WTC11 (cell line): ENCODE data around the gene ESR2. TPM values are rescaled to one million over a fixed set of nuclear protein-coding genes. Genes with fewer than 3 reads are reported as not detected.

Experiments used
- ATAC-seq: fragments of 200-7000 bp; cut with Tn5 transposase; 2 replicates; pipeline ENCODE4 v1.10.0; 2021; ENCODE audit warnings: mild to moderate bottlenecking, moderate library complexity
- CTCF ChIA-PET: fragments of 300-600 bp; sonication (Branson Sonifier 250); formaldehyde crosslinking; loops from one replicate; lab custom pipeline; 2021; ENCODE audit warnings: antibody characterized with exemption; lab: Charles Lee
- POLR2A ChIA-PET: fragments of 350-600 bp; sonication (Branson Sonifier 250); formaldehyde crosslinking; loops from one replicate; lab custom pipeline; 2021; ENCODE audit warnings: antibody characterized with exemption; lab: Charles Lee
- DNase-seq: peaks from one replicate; pipeline ENCODE4 v3.0.0; 2021; ENCODE audit warnings: low spot score
- H3K27ac Mint-ChIP-seq: 2 replicates; pipeline ENCODE4 v1.8.0; 2021; ENCODE audit warnings: mixed read lengths
- H3K27me3 Mint-ChIP-seq: 2 replicates; pipeline ENCODE4 v1.8.0; 2021; ENCODE audit warnings: low read depth, mild to moderate bottlenecking, moderate library complexity, mixed read lengths
- H3K36me3 Mint-ChIP-seq: 2 replicates; pipeline ENCODE4 v1.8.0; 2021; ENCODE audit warnings: mixed read lengths
- H3K4me1 Mint-ChIP-seq: 2 replicates; pipeline ENCODE4 v1.8.0; 2022; ENCODE audit warnings: mixed read lengths
- H3K4me3 Mint-ChIP-seq: 2 replicates; pipeline ENCODE4 v1.8.0; 2021; ENCODE audit warnings: mild to moderate bottlenecking, moderate library complexity, mixed read lengths
- H3K9me3 Mint-ChIP-seq: 2 replicates; pipeline ENCODE4 v1.8.0; 2021; ENCODE audit warnings: mixed read lengths
- ESRRA ChIP-seq: sonication (generic); formaldehyde crosslinking; IDR thresholded peaks from 2 replicates; pipeline ENCODE4 v1.8.1; 2022; ENCODE audit warnings: mild to moderate bottlenecking, missing genetic modification reagents, borderline replicate concordance
- FOXJ3 ChIP-seq: sonication (generic); formaldehyde crosslinking; IDR thresholded peaks from 2 replicates; pipeline ENCODE4 v1.9.0; 2021; ENCODE audit warnings: missing genetic modification reagents, mild to moderate bottlenecking, borderline replicate concordance
- GABPB1 ChIP-seq: sonication (generic); formaldehyde crosslinking; IDR thresholded peaks from 2 replicates; pipeline ENCODE4 v1.8.1; 2023; ENCODE audit warnings: mild to moderate bottlenecking, missing genetic modification reagents
- GRHL2 ChIP-seq: fragments of 250-450 bp; sonication (Bioruptor Pico); IDR thresholded peaks from 2 replicates; pipeline ENCODE4 v1.8.0; 2022; ENCODE audit warnings: mild to moderate bottlenecking, moderate library complexity; ENCODE audit not compliant: insufficient replicate concordance, severe bottlenecking
- IRF2 ChIP-seq: sonication (generic); formaldehyde crosslinking; IDR thresholded peaks from 2 replicates; pipeline ENCODE4 v1.8.0; 2022; ENCODE audit warnings: low read depth, missing genetic modification reagents, borderline replicate concordance
- KAT7 ChIP-seq: sonication (generic); formaldehyde crosslinking; IDR thresholded peaks from 2 replicates; pipeline ENCODE4 v1.8.1; 2023; ENCODE audit warnings: missing genetic modification reagents, mild to moderate bottlenecking, borderline replicate concordance
- NFE2L1 ChIP-seq: sonication (generic); formaldehyde crosslinking; IDR thresholded peaks from 2 replicates; pipeline ENCODE4 v1.8.1; 2023; ENCODE audit warnings: missing genetic modification reagents
- NR1H2 ChIP-seq: sonication (generic); formaldehyde crosslinking; IDR thresholded peaks from 2 replicates; pipeline ENCODE4 v1.9.0; 2021; ENCODE audit warnings: mild to moderate bottlenecking, moderate library complexity, missing genetic modification reagents
- NR2C2 ChIP-seq: sonication (generic); formaldehyde crosslinking; IDR thresholded peaks from 2 replicates; pipeline ENCODE4 v1.8.0; 2022; ENCODE audit warnings: mild to moderate bottlenecking, missing genetic modification reagents
- SMAD3 ChIP-seq: sonication (generic); formaldehyde crosslinking; IDR thresholded peaks from 2 replicates; pipeline ENCODE4 v1.8.0; 2022; ENCODE audit warnings: missing genetic modification reagents, mild to moderate bottlenecking, borderline replicate concordance
- SOX15 ChIP-seq: fragments of 250-450 bp; sonication (Bioruptor Pico); IDR thresholded peaks from 2 replicates; pipeline ENCODE4 v1.9.0; 2021; ENCODE audit warnings: mild to moderate bottlenecking
- TP53 ChIP-seq: sonication (generic); formaldehyde crosslinking; IDR thresholded peaks from 2 replicates; pipeline ENCODE4 v1.8.1; 2023; ENCODE audit warnings: mild to moderate bottlenecking, missing genetic modification reagents
- ZNF121 ChIP-seq: sonication (generic); formaldehyde crosslinking; IDR thresholded peaks from 2 replicates; pipeline ENCODE4 v1.8.0; 2023; ENCODE audit warnings: missing genetic modification reagents
- ZNF138 ChIP-seq: sonication (generic); formaldehyde crosslinking; conservative IDR thresholded peaks from 2 replicates; pipeline ENCODE4 v1.8.1; 2022; ENCODE audit warnings: mild to moderate bottlenecking, moderate library complexity, missing genetic modification reagents
- ZNF263 ChIP-seq: sonication (generic); formaldehyde crosslinking; IDR thresholded peaks from 2 replicates; pipeline ENCODE4 v1.8.1; 2022; ENCODE audit warnings: low read depth, mild to moderate bottlenecking, moderate library complexity, missing genetic modification reagents
- ZNF317 ChIP-seq: sonication (generic); formaldehyde crosslinking; IDR thresholded peaks from 2 replicates; pipeline ENCODE4 v1.8.1; 2023; ENCODE audit warnings: low read depth, mild to moderate bottlenecking, moderate library complexity, missing genetic modification reagents, borderline replicate concordance
- ZNF423 ChIP-seq: fragments of 250-450 bp; sonication (Bioruptor Pico); IDR thresholded peaks from 2 replicates; pipeline ENCODE4 v2.1.2; 2022; ENCODE audit warnings: mild to moderate bottlenecking, moderate library complexity
- total RNA-seq: library from RNA; stranded (reverse); gene quantifications from 3 replicates; pipeline ENCODE4 v1.2.3, GENCODE V29; 2021
- TF ChIP-seq, protein P1 (sequence below): sonication (generic); formaldehyde crosslinking; IDR thresholded peaks from 2 replicates; pipeline ENCODE4 v1.8.1; 2022; ENCODE audit warnings: mild to moderate bottlenecking, moderate library complexity, missing genetic modification reagents
- TF ChIP-seq, protein P2 (sequence below): fragments of 250-450 bp; sonication (Bioruptor Pico); IDR thresholded peaks from 2 replicates; pipeline ENCODE4 v1.9.0; 2021; ENCODE audit warnings: moderate library complexity, mild to moderate bottlenecking, inconsistent platforms, borderline replicate concordance
- TF ChIP-seq, protein P3 (sequence below): sonication (generic); formaldehyde crosslinking; IDR thresholded peaks from 2 replicates; pipeline ENCODE4 v1.8.1; 2023; ENCODE audit warnings: mild to moderate bottlenecking, missing genetic modification reagents, moderate library complexity
- TF ChIP-seq, protein P4 (sequence below): sonication (generic); formaldehyde crosslinking; IDR thresholded peaks from 2 replicates; pipeline ENCODE4 v1.8.1; 2022; ENCODE audit warnings: missing genetic modification reagents, borderline replicate concordance
- TF ChIP-seq, protein P5 (sequence below): sonication (generic); formaldehyde crosslinking; IDR thresholded peaks from 2 replicates; pipeline ENCODE4 v1.8.1; 2022; ENCODE audit warnings: low read depth, mild to moderate bottlenecking, moderate library complexity, missing genetic modification reagents, borderline replicate concordance
- TF ChIP-seq, protein P6 (sequence below): sonication (generic); formaldehyde crosslinking; IDR thresholded peaks from 2 replicates; pipeline ENCODE4 v1.8.0; 2022; ENCODE audit warnings: mild to moderate bottlenecking, missing genetic modification reagents
- TF ChIP-seq, protein P7 (sequence below): fragments of 250-450 bp; sonication (Bioruptor Pico); IDR thresholded peaks from 2 replicates; pipeline ENCODE4 v1.9.0; 2021; ENCODE audit warnings: mild to moderate bottlenecking
- TF ChIP-seq, protein P8 (sequence below): fragments of 250-450 bp; sonication (Bioruptor Pico); conservative IDR thresholded peaks from 2 replicates; pipeline ENCODE4 v1.9.0; 2021; ENCODE audit warnings: mild to moderate bottlenecking

ESR2 gene
- total RNA-seq, 1 experiment from 2014 or later: 0.50 TPM

DNA sequence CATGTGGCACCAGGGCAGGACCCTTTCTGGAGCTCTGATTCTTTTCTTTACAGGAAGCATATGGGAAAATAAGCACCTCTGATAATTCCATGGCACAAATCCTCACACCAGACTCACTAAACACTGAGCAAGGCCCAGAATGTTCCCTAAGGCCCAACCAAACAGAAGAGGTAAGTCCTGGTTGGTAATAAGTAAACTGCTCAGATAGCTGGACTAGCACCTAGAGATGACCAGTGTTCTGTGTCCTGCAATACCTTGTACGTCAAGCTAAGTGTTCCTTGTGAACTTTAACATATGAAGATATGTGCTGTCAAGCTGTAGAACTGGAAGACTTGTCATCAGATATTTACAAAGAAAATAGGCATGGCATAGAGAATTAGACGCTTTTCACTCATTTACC is 186.7 kb downstream of the ESR2 start (continued):
- TF ChIP-seq, protein P1, sequence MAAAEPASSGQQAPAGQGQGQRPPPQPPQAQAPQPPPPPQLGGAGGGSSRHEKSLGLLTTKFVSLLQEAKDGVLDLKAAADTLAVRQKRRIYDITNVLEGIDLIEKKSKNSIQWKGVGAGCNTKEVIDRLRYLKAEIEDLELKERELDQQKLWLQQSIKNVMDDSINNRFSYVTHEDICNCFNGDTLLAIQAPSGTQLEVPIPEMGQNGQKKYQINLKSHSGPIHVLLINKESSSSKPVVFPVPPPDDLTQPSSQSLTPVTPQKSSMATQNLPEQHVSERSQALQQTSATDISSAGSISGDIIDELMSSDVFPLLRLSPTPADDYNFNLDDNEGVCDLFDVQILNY (CRISPR knock-in tag): no peak
- no peak for TF ChIP-seq ZNF121 (CRISPR knock-in tag)
- TF ChIP-seq, protein P2, sequence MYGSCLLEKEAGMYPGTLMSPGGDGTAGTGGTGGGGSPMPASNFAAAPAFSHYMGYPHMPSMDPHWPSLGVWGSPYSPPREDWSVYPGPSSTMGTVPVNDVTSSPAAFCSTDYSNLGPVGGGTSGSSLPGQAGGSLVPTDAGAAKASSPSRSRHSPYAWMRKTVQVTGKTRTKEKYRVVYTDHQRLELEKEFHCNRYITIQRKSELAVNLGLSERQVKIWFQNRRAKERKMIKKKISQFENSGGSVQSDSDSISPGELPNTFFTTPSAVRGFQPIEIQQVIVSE: no peak
- no peak for TF ChIP-seq TP53

DNA sequence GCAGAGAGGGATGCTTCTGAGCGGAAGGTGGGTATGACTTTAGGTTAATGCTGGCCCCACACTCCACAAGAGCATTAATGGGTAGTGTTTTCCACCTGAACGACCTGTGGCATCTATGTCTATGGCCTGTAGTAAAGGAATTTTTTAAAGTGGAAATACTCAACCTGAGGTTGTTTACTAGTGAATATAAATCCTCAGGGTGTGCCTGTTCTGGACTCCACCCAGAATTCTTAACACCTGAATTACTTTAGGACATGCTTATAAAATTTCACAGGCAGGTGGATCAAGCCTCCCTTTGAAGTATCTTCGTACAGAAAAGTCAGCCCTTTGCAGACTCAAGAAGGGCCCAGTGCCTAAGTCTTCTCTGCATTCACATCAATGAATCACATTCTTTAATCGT is 196.1 kb downstream of the ESR2 start:
- POLR2A ChIA-PET: no interaction called here
- H3K36me3 Mint-ChIP-seq: peaks cover 29% of the 10 kb centered on the region
- H3K9me3 Mint-ChIP-seq: peaks cover 3% of the 10 kb centered on the region
- H3K27me3 Mint-ChIP-seq: no peaks in the 10 kb centered on the region
- no peak overlapping the region for H3K4me3 Mint-ChIP-seq
- TF ChIP-seq SOX15 (CRISPR knock-in tag) (no peak), ZNF317 (CRISPR knock-in tag) (no peak), ZNF423 (no peak), NR2C2 (no peak), NFE2L1 (no peak), ESRRA (no peak), SMAD3 (CRISPR knock-in tag) (no peak), KAT7 (no peak), GABPB1 (CRISPR knock-in tag) (no peak), ZNF138 (CRISPR knock-in tag) (no peak)
- TF ChIP-seq, protein P3, sequence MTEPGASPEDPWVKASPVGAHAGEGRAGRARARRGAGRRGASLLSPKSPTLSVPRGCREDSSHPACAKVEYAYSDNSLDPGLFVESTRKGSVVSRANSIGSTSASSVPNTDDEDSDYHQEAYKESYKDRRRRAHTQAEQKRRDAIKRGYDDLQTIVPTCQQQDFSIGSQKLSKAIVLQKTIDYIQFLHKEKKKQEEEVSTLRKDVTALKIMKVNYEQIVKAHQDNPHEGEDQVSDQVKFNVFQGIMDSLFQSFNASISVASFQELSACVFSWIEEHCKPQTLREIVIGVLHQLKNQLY (CRISPR knock-in tag): no peak
- TF ChIP-seq, protein P4, sequence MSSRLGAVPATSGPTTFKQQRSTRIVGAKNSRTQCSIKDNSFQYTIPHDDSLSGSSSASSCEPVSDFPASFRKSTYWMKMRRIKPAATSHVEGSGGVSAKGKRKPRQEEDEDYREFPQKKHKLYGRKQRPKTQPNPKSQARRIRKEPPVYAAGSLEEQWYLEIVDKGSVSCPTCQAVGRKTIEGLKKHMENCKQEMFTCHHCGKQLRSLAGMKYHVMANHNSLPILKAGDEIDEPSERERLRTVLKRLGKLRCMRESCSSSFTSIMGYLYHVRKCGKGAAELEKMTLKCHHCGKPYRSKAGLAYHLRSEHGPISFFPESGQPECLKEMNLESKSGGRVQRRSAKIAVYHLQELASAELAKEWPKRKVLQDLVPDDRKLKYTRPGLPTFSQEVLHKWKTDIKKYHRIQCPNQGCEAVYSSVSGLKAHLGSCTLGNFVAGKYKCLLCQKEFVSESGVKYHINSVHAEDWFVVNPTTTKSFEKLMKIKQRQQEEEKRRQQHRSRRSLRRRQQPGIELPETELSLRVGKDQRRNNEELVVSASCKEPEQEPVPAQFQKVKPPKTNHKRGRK (CRISPR knock-in tag): no peak
- TF ChIP-seq, protein P5, sequence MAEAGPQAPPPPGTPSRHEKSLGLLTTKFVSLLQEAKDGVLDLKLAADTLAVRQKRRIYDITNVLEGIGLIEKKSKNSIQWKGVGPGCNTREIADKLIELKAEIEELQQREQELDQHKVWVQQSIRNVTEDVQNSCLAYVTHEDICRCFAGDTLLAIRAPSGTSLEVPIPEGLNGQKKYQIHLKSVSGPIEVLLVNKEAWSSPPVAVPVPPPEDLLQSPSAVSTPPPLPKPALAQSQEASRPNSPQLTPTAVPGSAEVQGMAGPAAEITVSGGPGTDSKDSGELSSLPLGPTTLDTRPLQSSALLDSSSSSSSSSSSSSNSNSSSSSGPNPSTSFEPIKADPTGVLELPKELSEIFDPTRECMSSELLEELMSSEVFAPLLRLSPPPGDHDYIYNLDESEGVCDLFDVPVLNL (CRISPR knock-in tag): no peak
- peaks cover 13% of the 10 kb centered on the region for H3K4me1 Mint-ChIP-seq
- DNase-seq: no peak
- CTCF ChIA-PET: interaction anchor here (0.8 kb wide), 1 partner anchor 205 kb away, joined by 3 read pairs; no protein-coding TSS in a partner anchor
- no peak for ATAC-seq
- no peak overlapping the region for H3K27ac Mint-ChIP-seq

DNA sequence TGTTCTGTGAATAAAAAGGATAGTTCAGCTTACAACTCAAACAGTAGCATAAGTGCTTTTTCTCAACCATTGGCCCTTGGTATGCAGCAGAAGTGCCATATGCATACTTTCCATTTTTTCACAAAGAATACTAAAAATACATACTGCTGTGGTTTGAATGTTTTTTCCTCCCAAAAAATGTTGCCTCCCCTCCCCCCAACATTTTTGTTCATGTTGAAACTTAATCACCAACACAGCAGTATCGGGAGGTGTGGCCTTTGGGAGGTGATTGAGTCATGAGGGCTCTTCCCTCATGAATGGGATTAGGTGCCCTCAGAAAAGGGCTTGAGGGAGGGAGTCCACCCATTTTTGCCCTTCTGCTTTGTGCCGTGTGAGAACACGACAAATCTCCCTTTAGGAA is 198.6 kb downstream of the ESR2 start:
- POLR2A ChIA-PET: no interaction called here
- no peaks in the 10 kb centered on the region for H3K27me3 Mint-ChIP-seq
- H3K27ac Mint-ChIP-seq: peak overlapping the region; percentile 84
- peaks cover 19% of the 10 kb centered on the region for H3K36me3 Mint-ChIP-seq
- DNase-seq (no peak), ATAC-seq (no peak)
- H3K9me3 Mint-ChIP-seq: peaks cover 3% of the 10 kb centered on the region
- H3K4me1 Mint-ChIP-seq: peaks cover 18% of the 10 kb centered on the region
- H3K4me3 Mint-ChIP-seq: no peak overlapping the region
- CTCF ChIA-PET: no interaction called here
- TF ChIP-seq GABPB1 (CRISPR knock-in tag): no peak
- no peak for TF ChIP-seq ESRRA
- TF ChIP-seq GRHL2: no peak
- TF ChIP-seq NR1H2 (CRISPR knock-in tag): no peak
- no peak for TF ChIP-seq ZNF263 (CRISPR knock-in tag)
- TF ChIP-seq, protein P6, sequence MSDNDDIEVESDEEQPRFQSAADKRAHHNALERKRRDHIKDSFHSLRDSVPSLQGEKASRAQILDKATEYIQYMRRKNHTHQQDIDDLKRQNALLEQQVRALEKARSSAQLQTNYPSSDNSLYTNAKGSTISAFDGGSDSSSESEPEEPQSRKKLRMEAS (CRISPR knock-in tag): no peak
- TF ChIP-seq IRF2 (CRISPR knock-in tag): no peak
- TF ChIP-seq, protein P7, sequence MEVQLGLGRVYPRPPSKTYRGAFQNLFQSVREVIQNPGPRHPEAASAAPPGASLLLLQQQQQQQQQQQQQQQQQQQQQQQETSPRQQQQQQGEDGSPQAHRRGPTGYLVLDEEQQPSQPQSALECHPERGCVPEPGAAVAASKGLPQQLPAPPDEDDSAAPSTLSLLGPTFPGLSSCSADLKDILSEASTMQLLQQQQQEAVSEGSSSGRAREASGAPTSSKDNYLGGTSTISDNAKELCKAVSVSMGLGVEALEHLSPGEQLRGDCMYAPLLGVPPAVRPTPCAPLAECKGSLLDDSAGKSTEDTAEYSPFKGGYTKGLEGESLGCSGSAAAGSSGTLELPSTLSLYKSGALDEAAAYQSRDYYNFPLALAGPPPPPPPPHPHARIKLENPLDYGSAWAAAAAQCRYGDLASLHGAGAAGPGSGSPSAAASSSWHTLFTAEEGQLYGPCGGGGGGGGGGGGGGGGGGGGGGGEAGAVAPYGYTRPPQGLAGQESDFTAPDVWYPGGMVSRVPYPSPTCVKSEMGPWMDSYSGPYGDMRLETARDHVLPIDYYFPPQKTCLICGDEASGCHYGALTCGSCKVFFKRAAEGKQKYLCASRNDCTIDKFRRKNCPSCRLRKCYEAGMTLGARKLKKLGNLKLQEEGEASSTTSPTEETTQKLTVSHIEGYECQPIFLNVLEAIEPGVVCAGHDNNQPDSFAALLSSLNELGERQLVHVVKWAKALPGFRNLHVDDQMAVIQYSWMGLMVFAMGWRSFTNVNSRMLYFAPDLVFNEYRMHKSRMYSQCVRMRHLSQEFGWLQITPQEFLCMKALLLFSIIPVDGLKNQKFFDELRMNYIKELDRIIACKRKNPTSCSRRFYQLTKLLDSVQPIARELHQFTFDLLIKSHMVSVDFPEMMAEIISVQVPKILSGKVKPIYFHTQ (CRISPR knock-in tag): no peak
- no peak for TF ChIP-seq FOXJ3 (CRISPR knock-in tag)
- TF ChIP-seq, protein P8, sequence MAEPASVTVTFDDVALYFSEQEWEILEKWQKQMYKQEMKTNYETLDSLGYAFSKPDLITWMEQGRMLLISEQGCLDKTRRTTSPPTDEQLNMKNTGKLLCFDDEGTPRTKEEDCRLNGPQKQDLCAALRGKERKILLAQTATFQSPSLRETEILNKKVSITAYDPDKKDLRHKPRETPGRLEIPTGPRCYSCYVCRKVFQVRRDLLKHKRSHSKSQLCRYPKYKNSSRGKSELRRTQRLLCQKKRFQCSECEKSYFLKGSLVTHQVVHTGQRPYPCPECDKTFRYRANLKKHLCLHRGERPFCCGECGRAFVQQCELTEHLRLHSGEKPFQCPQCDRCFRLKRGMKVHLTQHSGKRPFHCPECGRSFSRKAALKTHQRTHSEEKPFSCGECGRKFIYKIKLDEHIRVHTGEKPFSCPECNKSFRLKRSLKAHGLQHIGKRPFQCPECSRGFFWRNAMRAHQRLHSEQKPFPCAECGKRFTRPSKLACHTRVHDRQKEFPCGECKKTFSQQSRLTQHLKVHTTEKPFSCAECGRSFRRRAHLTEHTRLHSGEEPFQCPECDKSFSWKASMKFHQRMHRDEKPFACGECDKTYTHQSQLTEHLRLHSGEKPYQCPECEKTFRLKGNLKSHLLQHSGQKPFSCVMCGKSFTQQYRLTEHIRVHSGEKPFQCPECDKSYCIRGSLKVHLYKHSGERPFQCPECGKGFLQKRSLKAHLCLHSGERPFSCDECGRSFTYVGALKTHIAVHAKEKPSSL (CRISPR knock-in tag): no peak
